ENCODE measurements around the gene PELI3. TPM values are rescaled to one million over a fixed set of nuclear protein-coding genes. Genes with fewer than 3 reads are reported as not detected.
A peak's percentile ranks its signal among the peaks of the same experiment; 100 is the strongest.

Gene PELI3
- total RNA-seq, 4 donors from 2014 or later, result 19.0 to 23.4 (median 20.5) TPM

- no peak overlapping the region for H3K4me3 ChIP-seq
- 76% methylated on average over 7 of the region's 7 CpGs for WGBS
- no peak overlapping the region for H3K27ac ChIP-seq
- TF ChIP-seq POLR2AphosphoS5 (IDR thresholded peaks at IDR 0.05) (no peak), CTCF (IDR thresholded peaks at IDR 0.05) (no peak), POLR2A (IDR thresholded peaks at IDR 0.05) (no peak), EP300 (IDR thresholded peaks at IDR 0.05) (no peak)
- no peaks in the 10 kb centered on the region for H3K27me3 ChIP-seq
- no peak for DNase-seq (ENCODE audit: low spot score in 2 of 2)
- H3K9me3 ChIP-seq, result no peaks in the 10 kb centered on the region
- peaks cover 5% of the 10 kb centered on the region for H3K4me1 ChIP-seq
- H3K36me3 ChIP-seq, result peaks cover 48% of the 10 kb centered on the region
Observed at GRCh38 chr11:66484806-66485380, 18.2 kb downstream of the PELI3 start.

DNA sequence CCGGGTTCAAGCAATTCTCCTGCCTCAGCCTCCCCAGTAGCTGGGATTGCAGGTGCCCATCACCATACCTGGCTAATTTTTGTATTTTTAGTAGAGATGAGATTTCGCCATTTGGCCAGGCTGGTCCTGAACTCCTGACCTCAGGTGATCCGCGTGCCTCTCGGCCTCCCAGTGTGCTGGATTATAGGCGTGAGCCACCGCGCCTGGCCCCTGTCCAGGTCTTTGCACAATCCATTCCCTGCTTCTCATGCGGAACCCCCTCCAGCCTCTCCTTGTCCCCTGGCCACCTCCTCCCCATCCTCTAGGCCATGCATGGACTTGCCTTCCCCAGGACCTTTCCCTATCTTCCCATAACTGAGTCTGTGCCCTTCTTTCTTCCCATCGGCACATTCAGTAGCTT is 22.3 kb downstream of the PELI3 start:
- 92% methylated on average over 10 of the region's 10 CpGs for WGBS
- TF ChIP-seq POLR2A (IDR thresholded peaks at IDR 0.05), result no peak
- no peak for TF ChIP-seq POLR2AphosphoS5 (IDR thresholded peaks at IDR 0.05)
- TF ChIP-seq CTCF (IDR thresholded peaks at IDR 0.05), result no peak
- TF ChIP-seq EP300 (IDR thresholded peaks at IDR 0.05), result no peak
- Histone ChIP-seq H3K4me1 (no peaks in the 10 kb centered on the region), H3K9me3 (no peaks in the 10 kb centered on the region), H3K27ac (no peak overlapping the region), H3K4me3 (no peak overlapping the region), H3K27me3 (no peaks in the 10 kb centered on the region), H3K36me3 (peaks cover 80% of the 10 kb centered on the region)
- DNase-seq (ENCODE audit: low spot score in 2 of 2), result no peak

GRCh38 chr11:66489636-66490035 is 22.9 kb downstream of the PELI3 start:
- Histone ChIP-seq H3K9me3 (no peaks in the 10 kb centered on the region), H3K36me3 (peaks cover 85% of the 10 kb centered on the region), H3K4me3 (no peak overlapping the region), H3K27ac (no peak overlapping the region), H3K27me3 (no peaks in the 10 kb centered on the region), H3K4me1 (no peaks in the 10 kb centered on the region)
- TF ChIP-seq CTCF (IDR thresholded peaks at IDR 0.05) (no peak), POLR2AphosphoS5 (IDR thresholded peaks at IDR 0.05) (no peak), EP300 (IDR thresholded peaks at IDR 0.05) (no peak), POLR2A (IDR thresholded peaks at IDR 0.05) (no peak)
- WGBS, result 92% methylated on average over 6 of the region's 7 CpGs
- DNase-seq (ENCODE audit: low spot score in 2 of 2), result no peak

DNA sequence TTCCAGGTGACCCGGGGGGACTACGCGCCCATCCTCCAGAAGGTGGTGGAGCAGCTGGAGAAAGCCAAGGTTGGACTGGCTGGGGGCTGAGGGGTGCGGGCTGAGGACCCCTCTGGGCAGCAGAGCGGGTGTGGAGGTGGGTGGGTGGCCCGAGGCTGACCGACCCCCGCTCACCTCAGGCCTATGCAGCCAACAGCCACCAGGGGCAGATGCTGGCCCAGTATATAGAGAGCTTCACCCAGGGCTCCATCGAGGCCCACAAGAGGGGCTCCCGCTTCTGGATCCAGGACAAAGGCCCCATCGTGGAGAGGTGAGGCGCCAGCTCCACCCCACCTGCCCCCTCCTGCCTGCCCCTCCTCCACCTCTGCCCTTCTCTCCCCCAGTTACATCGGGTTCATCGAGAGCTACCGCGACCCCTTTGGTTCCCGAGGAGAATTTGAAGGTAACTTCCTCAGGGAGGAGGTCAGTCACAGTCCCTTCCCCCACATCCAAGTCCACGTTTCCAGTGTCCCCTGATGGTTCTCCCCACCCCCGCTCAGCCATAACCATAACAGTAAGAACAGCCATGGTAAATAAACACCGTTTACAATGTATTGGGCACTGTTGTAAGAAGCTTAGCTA is 24.7 kb downstream of the PELI3 start:
- Histone ChIP-seq H3K4me3 (no peak overlapping the region), H3K27me3 (no peaks in the 10 kb centered on the region), H3K27ac (no peak overlapping the region), H3K4me1 (no peaks in the 10 kb centered on the region), H3K36me3 (peaks cover 84% of the 10 kb centered on the region), H3K9me3 (no peaks in the 10 kb centered on the region)
- WGBS, result 82% methylated on average over 13 of the region's 20 CpGs
- DNase-seq (ENCODE audit: low spot score in 2 of 2), result no peak
- TF ChIP-seq CTCF (IDR thresholded peaks at IDR 0.05), result peak in 1 of 2 donors; percentile 10
- TF ChIP-seq POLR2AphosphoS5 (IDR thresholded peaks at IDR 0.05), result no peak

DNA sequence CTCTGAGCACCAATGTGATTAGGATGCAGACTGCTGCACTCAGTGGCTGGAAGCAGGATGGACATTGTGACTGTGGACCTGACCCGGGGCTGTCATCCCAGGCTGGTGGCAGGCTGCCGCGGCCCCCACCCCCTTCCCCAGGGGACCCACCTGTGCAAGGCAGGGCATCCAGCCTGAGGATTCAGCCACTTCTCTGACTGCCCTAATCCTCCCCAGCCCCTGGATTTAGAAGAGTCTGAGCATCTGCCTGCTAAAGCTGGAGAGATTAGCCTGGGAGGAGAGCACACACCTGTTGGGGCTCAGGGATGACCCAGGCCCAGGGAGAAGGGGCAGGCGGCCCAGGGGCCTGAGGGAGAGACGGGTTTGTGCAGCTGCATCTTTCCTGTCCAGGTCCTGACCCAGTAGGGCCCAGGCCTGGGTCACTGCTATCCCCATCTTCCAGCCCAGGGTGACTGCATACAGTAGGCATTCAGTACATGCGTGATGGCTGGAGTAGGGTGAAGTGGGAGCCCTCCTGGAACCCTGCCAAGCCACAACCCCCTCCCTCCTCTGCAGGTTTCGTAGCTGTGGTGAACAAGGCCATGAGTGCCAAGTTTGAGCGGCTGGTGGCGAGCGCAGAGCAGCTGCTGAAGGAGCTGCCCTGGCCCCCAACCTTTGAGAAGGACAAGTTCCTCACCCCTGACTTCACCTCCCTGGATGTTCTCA is 25.6 kb downstream of the PELI3 start:
- no peak overlapping the region for H3K4me3 ChIP-seq
- H3K27me3 ChIP-seq, result no peaks in the 10 kb centered on the region
- no peaks in the 10 kb centered on the region for H3K9me3 ChIP-seq
- H3K4me1 ChIP-seq, result no peaks in the 10 kb centered on the region
- H3K36me3 ChIP-seq, result peaks cover 83% of the 10 kb centered on the region
- no peak for DNase-seq (ENCODE audit: low spot score in 2 of 2)
- whole genome bisulfite sequencing, result 87% methylated on average over 7 of the region's 10 CpGs
- H3K27ac ChIP-seq, result no peak overlapping the region
- no peak for TF ChIP-seq EP300 (IDR thresholded peaks at IDR 0.05)
- no peak for TF ChIP-seq CTCF (IDR thresholded peaks at IDR 0.05)
- TF ChIP-seq POLR2AphosphoS5 (IDR thresholded peaks at IDR 0.05), result no peak
- TF ChIP-seq POLR2A (IDR thresholded peaks at IDR 0.05), result no peak
